Esophagus muscularis mucosa (tissue), 4 donors: ENCODE measurements around the gene TTF1.

Experiments used
- EP300 ChIP-seq: sonication (generic); formaldehyde crosslinking; IDR thresholded peaks from one replicate; pipeline ENCODE4 v1.6.1; 2017; ENCODE audit warnings: antibody characterized with exemption
- POLR2A ChIP-seq: fragments of 450-650 bp; IDR thresholded peaks from one replicate; pipeline ENCODE4 v1.6.1; 2017; ENCODE audit warnings: antibody characterized with exemption, moderate library complexity, mild to moderate bottlenecking, low read depth
- POLR2AphosphoS5 ChIP-seq, 2 donors: sonication (generic); formaldehyde crosslinking; IDR thresholded peaks; one replicate each; pipeline ENCODE4 v1.6.1; 2017; ENCODE audit warnings: antibody characterized with exemption in 2 of 2
- TF ChIP-seq, protein P1 (sequence below), 3 experiments: fragments of 200-600 bp in 2 of 3; fragments of 450-650 bp in 1 of 3; sonication (generic) in 2 of 3; IDR thresholded peaks; one replicate each; pipeline ENCODE4 v1.5.1; 2017 to 2019; ENCODE audit warnings: antibody characterized with exemption in 3 of 3, mild to moderate bottlenecking in 2 of 3, moderate library complexity in 1 of 3

DNA sequence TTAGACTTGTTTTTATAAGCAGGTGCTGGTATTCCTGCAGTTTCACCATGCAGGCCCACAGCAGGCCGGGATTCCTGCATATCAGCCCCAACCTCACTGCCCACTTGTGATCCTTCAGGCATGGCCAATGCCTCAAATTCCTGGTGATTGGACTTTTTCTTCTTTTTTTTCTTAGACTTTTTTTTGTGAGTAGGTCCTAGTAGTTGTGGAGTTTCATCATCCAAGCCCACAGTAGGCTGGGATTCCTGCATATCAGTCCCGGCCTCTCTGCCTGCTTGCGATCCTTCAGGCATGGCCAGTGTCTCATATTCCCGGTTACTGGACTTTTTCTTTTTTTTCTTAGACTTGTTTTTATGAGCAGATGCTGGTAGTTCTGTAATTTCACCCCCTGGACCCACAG is 4.8 kb downstream of the TTF1 start:
- TF ChIP-seq, protein P1, sequence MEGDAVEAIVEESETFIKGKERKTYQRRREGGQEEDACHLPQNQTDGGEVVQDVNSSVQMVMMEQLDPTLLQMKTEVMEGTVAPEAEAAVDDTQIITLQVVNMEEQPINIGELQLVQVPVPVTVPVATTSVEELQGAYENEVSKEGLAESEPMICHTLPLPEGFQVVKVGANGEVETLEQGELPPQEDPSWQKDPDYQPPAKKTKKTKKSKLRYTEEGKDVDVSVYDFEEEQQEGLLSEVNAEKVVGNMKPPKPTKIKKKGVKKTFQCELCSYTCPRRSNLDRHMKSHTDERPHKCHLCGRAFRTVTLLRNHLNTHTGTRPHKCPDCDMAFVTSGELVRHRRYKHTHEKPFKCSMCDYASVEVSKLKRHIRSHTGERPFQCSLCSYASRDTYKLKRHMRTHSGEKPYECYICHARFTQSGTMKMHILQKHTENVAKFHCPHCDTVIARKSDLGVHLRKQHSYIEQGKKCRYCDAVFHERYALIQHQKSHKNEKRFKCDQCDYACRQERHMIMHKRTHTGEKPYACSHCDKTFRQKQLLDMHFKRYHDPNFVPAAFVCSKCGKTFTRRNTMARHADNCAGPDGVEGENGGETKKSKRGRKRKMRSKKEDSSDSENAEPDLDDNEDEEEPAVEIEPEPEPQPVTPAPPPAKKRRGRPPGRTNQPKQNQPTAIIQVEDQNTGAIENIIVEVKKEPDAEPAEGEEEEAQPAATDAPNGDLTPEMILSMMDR (IDR thresholded peaks at IDR 0.05): no peak
- TF ChIP-seq POLR2AphosphoS5 (IDR thresholded peaks at IDR 0.05): no peak
- no peak for TF ChIP-seq POLR2A
- TF ChIP-seq EP300: no peak
